ENCODE data around the gene ISCA1.

Gene ISCA1

DNA sequence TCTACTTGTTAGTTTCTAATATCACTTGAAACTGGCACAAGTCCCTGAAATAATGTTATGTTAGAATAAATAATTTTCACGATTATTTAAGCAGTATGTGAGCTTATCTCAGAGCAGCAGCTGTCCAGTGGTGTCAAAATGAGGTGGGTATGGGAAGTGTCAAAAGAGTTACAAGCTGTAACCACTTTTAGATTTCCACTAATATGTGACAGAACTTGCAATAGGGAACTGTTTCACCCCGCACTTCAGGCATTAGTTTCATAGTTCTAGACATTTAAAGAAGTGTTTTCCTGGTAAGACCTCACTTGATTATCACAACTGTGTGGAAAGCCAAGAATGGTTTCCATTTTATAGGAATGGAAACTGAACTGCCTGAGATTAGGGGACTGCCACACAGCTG lies 2.9 kb upstream of the ISCA1 start:
- no peak for DNase-seq (ENCODE audit: low read depth)

- DNase-seq (ENCODE audit: low read depth) = peak; percentile 82
Observed at GRCh38 chr9:86282979-86283535, 719 bp upstream of the ISCA1 start.

- DNase-seq (ENCODE audit: low read depth) = no peak
Observed at GRCh38 chr9:86281593-86282076, 703 bp downstream of the ISCA1 start.

DNA sequence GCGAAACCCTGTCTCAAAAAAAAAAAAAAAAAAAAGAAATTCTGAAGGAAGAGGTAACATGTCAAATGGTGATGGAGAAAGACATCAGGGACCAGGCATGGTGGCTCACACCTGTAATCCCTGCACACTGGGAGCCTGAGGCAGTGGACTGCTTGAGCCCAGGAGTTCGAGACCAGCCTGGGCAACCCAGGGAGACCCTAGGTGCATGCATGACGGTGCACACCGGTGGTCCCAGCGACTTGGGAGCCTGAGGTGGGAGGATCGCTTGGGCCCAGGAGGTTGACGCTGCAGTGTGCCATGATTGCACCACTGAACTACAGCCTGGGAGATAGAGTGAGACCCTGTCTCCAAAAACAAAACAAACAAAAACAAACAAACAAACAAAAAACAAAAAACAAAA lies 1.8 kb downstream of the ISCA1 start:
- DNase-seq (ENCODE audit: low read depth) = no peak

DNA sequence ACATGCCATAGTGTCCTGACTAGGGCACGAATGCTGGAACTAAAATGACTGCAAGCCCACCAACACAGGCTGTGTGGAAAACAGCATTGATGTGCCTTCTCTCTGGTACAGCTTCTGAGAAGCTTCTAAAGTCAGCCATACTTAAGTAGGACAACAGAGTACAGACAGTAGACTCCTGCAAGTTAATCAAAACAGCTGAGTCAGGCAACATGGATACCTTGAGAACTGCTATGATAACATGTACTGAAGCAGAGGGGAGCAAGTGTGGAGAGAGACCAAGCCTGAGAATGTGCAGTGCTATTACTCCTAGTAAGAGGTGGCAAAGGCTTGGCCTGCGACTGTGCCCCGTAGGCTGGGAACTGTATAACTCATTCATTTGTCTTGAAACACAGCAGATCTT lies 2.5 kb downstream of the ISCA1 start:
- DNase-seq (ENCODE audit: low read depth) = no peak

GRCh38 chr9:86277072-86277471 lies 5.3 kb downstream of the ISCA1 start:
- no peak for DNase-seq (ENCODE audit: low read depth)

- no peak for DNase-seq (ENCODE audit: low read depth)
Observed at GRCh38 chr9:86275962-86276361, 6.4 kb downstream of the ISCA1 start.

DNA sequence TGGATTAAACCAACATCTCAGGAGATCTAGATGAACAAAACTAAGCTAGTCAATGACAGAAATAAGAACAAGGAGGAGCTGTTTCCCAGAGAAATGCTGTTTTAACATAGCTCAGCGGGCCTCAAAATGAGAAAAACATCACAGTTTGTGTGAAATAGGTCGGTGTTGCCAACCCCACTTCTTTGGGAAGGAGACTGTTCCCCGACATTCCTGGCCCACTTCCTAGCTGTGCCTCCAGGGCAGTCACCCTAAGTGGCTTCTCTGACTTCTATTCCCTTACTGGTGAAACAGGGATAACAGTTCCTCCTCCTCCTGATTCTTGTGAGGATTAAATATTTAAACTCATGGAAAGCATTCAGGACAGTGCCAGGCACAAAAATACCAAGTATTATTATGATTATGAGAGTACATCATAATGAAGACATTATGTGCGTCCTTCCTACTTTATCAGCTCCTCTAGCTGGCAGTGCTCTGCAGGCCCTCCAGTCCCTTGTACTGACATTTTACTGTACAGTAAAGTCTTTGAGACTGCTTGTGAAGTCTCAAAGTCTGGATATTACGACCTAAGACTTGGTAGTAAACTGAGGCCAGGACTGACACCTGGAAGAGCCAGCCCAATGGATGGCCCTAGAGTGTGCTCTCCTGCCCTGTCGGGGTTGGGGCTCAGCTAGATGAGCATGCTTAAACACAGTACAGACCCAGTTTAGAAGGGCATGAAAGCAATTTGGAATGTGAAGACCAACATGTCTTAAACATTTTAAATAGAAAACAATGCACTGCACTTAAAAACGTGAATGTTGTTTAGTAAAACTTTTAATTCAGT lies 7.3 kb downstream of the ISCA1 start:
- no peak for DNase-seq (ENCODE audit: low read depth)

- DNase-seq (ENCODE audit: low read depth) = no peak
Observed at GRCh38 chr9:86272221-86272620, 10.1 kb downstream of the ISCA1 start.

GRCh38 chr9:86263876-86264275 lies 18.5 kb downstream of the ISCA1 start:
- no peak for DNase-seq (ENCODE audit: low read depth)

- no peak for DNase-seq (ENCODE audit: low read depth)
Observed at GRCh38 chr9:86262492-86262891, 19.8 kb downstream of the ISCA1 start.

DNA sequence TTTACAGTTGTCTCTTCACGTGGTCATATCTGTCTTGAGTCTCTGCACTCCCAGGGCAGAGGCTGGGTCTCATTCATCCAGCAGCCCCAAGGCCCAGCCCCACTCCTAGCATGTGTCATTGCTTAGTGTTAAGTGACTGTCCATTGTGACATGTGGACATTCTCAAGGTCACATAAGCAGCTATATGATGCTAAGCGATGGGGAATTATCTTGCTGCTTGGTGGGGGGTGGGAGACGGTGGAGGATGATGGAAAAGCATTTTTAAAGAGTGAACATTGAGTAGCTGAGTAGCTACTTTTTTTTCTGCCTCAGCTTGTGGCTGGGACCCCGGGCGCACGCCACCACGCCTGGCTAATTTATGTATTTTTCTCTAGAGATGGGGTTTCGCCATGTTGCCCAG lies 22.8 kb downstream of the ISCA1 start, which contains the start of gene C9orf153:
Gene C9orf153 (minus strand): TSS at position 101 of the 400 bp plus-strand sequence. CDS start 30,054 bp downstream, outside the sequence.
- no peak for DNase-seq (ENCODE audit: low read depth)

DNA sequence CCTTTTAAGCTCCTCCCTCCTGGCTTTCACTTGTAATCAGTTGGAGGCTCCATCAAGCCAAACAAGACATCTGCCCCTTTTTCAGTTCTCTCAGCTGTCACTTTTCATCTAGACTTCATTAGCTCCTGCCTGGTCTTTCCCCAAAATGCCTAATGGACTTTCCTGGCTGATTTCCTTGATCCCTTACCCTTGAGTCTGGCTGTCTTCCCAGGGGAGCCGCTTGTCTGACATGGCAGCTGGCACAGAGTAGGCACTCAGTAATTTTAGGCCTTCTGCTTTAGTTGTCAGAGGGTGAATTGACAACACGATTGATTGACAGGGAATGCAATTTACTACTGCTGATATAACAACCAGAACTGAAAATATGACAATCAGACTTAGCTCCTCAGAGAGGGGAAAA lies 24.9 kb downstream of the ISCA1 start:
- no peak for DNase-seq (ENCODE audit: low read depth)

DNA sequence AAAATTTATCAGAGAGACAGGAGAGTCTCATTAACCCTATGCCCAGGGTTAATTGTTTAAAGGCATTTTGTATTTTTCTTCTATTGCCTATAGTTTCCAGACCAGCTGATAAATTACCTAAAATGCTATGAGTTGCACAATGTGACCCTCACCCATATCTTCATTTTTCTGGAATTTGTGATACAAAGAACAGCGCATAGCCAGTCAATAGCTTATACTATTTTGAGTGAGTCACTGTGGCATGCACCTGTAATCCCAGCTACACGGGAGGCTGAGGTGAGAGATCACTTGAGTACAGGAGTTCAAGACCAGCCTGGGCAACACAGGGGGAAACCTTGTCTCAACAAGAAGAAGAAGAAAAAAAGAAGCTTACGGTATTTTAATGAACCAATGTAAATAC lies 25.7 kb downstream of the ISCA1 start:
- no peak for DNase-seq (ENCODE audit: low read depth)

DNA sequence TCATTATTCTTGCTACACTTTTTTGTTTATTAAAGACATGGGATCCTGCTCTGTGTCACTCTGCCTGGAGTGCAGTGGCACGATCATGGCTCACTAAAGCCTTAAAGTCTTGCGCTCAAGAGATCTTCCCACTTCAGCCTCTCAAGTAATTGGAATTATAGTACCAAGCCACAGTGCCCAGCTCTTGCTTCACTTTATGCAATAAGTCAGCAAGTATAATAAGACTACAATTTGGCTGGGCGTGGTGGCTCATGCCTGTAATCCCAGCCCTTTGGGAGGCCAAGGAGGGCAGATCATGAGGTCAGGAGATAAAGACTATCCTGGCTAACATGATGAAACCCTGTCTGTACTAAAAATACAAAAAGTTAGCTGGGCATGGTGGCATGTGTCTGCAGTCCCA lies 28.8 kb downstream of the ISCA1 start:
- DNase-seq (ENCODE audit: low read depth) = no peak

GRCh38 chr9:86252870-86253269 lies 29.5 kb downstream of the ISCA1 start:
- DNase-seq (ENCODE audit: low read depth) = no peak

DNA sequence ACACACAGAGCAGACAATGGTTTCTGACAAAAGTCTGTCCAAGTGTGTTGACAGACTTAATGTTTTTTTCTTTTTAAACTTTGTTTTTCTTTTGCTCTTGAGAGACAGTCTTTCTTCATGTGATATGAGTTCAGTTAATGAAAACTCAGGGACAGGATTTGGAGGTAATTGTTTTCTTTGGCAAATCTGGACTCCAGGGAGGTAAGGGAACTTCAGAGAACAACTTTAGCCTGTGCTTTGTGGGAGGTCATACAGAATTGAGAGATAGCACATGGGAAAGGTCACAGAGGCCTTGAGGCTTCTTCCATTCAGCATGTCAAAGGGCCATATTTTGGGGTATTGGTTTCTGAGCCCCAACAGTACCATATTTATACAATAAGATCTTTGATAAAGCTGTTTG lies 32.2 kb downstream of the ISCA1 start:
- no peak for DNase-seq (ENCODE audit: low read depth)

- DNase-seq (ENCODE audit: low read depth) = no peak
Observed at GRCh38 chr9:86248746-86249145, 33.6 kb downstream of the ISCA1 start.

GRCh38 chr9:86246752-86247161 lies 35.6 kb downstream of the ISCA1 start:
- peak; percentile 6 for DNase-seq (ENCODE audit: low read depth)

GRCh38 chr9:86242071-86242470 lies 40.3 kb downstream of the ISCA1 start:
- DNase-seq (ENCODE audit: low read depth) = no peak

DNA sequence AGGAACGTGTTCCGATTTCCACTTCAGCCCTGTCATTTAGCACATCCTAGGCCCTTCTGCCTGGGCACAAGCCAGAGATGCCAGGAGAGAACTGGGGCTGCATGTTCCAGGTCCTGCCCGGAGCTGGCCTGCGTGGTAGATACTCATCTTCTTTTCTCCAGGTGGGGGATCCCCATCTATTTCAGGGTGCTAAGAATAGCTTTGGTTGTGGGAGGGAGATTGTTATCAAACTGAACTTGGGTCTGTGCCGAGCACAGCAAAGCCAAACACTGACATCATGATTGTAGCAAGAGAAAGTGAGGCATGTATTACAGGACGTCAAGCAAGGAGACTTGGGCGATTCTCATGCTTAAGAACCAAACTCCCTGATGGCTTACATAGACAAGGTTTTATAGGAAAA lies 41.1 kb downstream of the ISCA1 start:
- no peak for DNase-seq (ENCODE audit: low read depth)

DNA sequence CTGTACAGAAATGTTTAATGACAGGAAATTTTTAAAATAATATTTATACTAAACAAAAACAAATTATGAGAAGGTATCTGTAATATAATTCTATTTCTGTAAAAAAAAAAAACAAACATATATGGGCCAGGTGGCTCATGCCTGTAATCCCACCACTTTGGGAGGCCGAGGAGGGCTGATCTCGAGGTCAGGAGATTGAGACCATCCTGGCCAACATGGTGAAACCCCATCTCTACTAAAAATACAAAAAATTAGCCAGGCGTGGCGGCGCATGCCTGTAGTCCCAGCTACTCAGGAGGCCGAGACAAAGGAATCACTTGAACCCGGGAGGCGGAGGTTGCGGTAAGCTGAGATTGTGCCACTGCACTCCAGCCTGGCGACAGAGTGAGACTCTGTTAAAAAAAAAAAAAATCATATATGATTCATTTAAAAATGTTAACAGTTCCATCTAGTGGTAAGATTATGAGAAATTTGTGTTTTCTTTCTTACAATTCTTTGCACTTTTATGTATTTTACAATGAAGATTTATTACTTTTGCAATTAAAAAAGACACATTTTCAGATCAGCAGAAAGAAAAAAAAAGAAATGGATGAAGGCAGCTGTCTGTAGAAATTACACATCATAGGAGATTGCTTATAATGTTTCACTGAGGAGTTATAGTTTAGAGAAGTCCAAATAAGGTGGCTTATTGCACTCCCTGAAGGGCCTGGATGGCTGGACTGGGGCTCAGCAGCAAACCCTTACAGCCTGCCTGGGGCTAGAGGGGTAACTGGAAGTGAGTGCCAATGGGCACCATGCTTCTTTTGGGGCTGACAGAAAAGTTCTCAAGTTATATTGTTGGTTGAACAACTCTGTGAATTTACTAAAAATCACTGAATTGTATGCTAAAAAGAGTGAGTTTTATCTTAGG lies 43.2 kb downstream of the ISCA1 start:
- DNase-seq (ENCODE audit: low read depth) = peak; percentile 3

DNA sequence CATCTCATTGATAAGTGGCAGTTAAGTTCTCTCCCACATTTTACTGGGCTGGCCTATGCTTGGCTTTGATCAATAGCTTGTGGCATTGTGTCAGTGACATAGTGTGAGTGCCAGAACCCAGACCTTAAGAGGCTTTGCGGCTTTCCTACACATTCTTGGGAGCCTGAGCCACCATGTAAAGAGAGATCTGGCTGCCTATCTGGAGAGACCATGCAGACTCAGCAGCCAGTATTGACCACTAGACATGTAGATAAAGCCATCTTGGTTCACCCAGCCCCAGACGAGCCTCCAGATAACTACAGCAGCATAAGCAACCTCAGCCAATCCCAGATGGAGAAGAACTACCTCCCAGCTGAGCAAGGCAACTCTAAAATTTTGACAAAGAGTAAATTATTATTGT lies 51.5 kb downstream of the ISCA1 start:
- DNase-seq (ENCODE audit: low read depth) = no peak
